Activated B cell treated with CpG ODN at 0.5 μM for 24 hours (primary cell): ENCODE results near the gene RELL1. TPM values are rescaled to one million over a fixed set of nuclear protein-coding genes. Genes with fewer than 3 reads are reported as not detected.

Source experiments
- ATAC-seq: fragments of 200-7000 bp; cut with Tn5 transposase; one replicate; pipeline ENCODE4 v1.10.0; 2021; ENCODE audit warnings: low read depth, mild to moderate bottlenecking, moderate library complexity
- CTCF ChIA-PET: fragments of 350-600 bp; sonication (Branson Sonifier 250); formaldehyde crosslinking; loops from one replicate; lab custom pipeline; 2021; ENCODE audit warnings: antibody characterized with exemption; lab: Charles Lee
- POLR2A ChIA-PET: fragments of 350-600 bp; sonication (Branson Sonifier 250); formaldehyde crosslinking; loops from one replicate; lab custom pipeline; 2021; ENCODE audit warnings: antibody characterized with exemption; lab: Charles Lee
- DNase-seq: peaks from one replicate; pipeline ENCODE4 v3.0.0; 2022
- H3K27ac Mint-ChIP-seq: one replicate; pipeline ENCODE4 v1.8.0; 2020; ENCODE audit warnings: mixed read lengths
- H3K27me3 Mint-ChIP-seq: one replicate; pipeline ENCODE4 v1.8.0; 2021; ENCODE audit warnings: mixed read lengths
- H3K36me3 Mint-ChIP-seq: one replicate; pipeline ENCODE4 v1.8.0; 2021; ENCODE audit warnings: low read depth, mixed read lengths
- H3K4me1 Mint-ChIP-seq: one replicate; pipeline ENCODE4 v1.8.0; 2021; ENCODE audit warnings: mixed read lengths
- H3K4me3 Mint-ChIP-seq: one replicate; pipeline ENCODE4 v1.8.0; 2020; ENCODE audit warnings: mild to moderate bottlenecking, mixed read lengths
- H3K9me3 Mint-ChIP-seq: one replicate; pipeline ENCODE4 v1.8.0; 2020; ENCODE audit warnings: mixed read lengths
- intact Hi-C: fragments of 100-400 bp; cut with micrococcal nuclease; formaldehyde crosslinking; loops from one replicate; pipeline ENCODE4 v1.15.1; 2024
- total RNA-seq: library from RNA; stranded (reverse); gene quantifications from 2 replicates; pipeline ENCODE4 v1.2.3, GENCODE V29; 2022
- TF ChIP-seq, protein P1 (sequence below): fragments of 200-600 bp; IDR thresholded peaks from one replicate; pipeline ENCODE4 v1.8.0; 2022; ENCODE audit warnings: antibody characterized with exemption, mild to moderate bottlenecking

The RELL1 gene
- total RNA-seq, 1 donor from 2014 or later = 0.71 TPM

GRCh38 chr4:37562592-37562991 is 123.6 kb downstream of the RELL1 start:
- intact Hi-C loops = no loop called here

GRCh38 chr4:37561803-37562207 is 124.4 kb downstream of the RELL1 start:
- CTCF ChIA-PET = no interaction called here
- Mint-ChIP-seq H3K4me1 (no peaks in the 10 kb centered on the region), H3K27me3 (peaks cover 5% of the 10 kb centered on the region), H3K36me3 (no peaks in the 10 kb centered on the region), H3K9me3 (peaks cover 2% of the 10 kb centered on the region), H3K27ac (no peak overlapping the region), H3K4me3 (no peak overlapping the region)
- TF ChIP-seq, protein P1, sequence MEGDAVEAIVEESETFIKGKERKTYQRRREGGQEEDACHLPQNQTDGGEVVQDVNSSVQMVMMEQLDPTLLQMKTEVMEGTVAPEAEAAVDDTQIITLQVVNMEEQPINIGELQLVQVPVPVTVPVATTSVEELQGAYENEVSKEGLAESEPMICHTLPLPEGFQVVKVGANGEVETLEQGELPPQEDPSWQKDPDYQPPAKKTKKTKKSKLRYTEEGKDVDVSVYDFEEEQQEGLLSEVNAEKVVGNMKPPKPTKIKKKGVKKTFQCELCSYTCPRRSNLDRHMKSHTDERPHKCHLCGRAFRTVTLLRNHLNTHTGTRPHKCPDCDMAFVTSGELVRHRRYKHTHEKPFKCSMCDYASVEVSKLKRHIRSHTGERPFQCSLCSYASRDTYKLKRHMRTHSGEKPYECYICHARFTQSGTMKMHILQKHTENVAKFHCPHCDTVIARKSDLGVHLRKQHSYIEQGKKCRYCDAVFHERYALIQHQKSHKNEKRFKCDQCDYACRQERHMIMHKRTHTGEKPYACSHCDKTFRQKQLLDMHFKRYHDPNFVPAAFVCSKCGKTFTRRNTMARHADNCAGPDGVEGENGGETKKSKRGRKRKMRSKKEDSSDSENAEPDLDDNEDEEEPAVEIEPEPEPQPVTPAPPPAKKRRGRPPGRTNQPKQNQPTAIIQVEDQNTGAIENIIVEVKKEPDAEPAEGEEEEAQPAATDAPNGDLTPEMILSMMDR = no peak
- POLR2A ChIA-PET = no interaction called here
- no peak for ATAC-seq
- intact Hi-C loops = no loop called here
- DNase-seq = no peak

More at GRCh38 chr4:37562592-37562991, 123.6 kb downstream of the RELL1 start:
- H3K27ac Mint-ChIP-seq = no peak overlapping the region
- no peaks in the 10 kb centered on the region for H3K4me1 Mint-ChIP-seq
- TF ChIP-seq, protein P1 = no peak
- peaks cover 2% of the 10 kb centered on the region for H3K9me3 Mint-ChIP-seq
- peaks cover 5% of the 10 kb centered on the region for H3K27me3 Mint-ChIP-seq
- ATAC-seq (no peak), DNase-seq (no peak)
- CTCF ChIA-PET = no interaction called here
- no peaks in the 10 kb centered on the region for H3K36me3 Mint-ChIP-seq
- no peak overlapping the region for H3K4me3 Mint-ChIP-seq
- POLR2A ChIA-PET = no interaction called here

DNA sequence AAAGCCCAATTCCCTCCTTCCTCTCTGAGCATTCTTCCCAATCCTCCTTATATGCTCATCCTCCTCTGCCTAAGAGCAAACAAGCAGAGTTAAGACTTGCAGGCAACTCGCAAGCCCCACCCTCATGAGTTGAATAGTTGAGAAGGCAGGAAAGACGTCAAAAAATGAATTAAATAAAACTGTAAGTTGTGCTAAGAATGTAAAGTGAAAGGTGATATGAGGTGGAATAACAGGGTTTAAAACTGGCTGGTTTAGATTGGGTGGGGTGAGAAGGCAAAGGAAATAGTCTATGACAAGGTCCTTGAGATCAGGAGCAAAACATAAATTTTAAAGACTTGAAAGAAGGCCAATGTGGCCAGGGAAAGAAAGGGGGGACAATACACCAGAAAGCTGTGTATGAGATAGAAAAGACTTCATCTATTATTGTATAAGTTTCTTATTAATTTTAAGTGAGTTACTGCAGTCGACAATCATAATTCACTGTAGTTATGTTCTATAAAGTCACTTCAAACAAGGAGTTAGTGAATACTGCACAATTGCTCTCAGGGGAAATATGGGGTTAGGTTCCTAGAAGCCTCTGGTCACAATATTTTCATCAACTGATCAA is 124.9 kb downstream of the RELL1 start:
- no peak overlapping the region for H3K27ac Mint-ChIP-seq
- DNase-seq (no peak), ATAC-seq (no peak)
- ChIA-PET POLR2A (no interaction called here), CTCF (no interaction called here)
- intact Hi-C loops = no loop called here
- TF ChIP-seq, protein P1 = no peak
- H3K4me1 Mint-ChIP-seq = no peaks in the 10 kb centered on the region
- no peaks in the 10 kb centered on the region for H3K36me3 Mint-ChIP-seq
- no peak overlapping the region for H3K4me3 Mint-ChIP-seq
- peaks cover 5% of the 10 kb centered on the region for H3K27me3 Mint-ChIP-seq
- peaks cover 2% of the 10 kb centered on the region for H3K9me3 Mint-ChIP-seq

Other genes with a start within 250 kb of the RELL1 start
- gene PGM2, start 140.3 kb upstream of the RELL1 start, total RNA-seq = 26.4 and 29.6 TPM in 2 replicates
- gene TBC1D1, start 204.7 kb upstream of the RELL1 start, total RNA-seq = 84.8 and 86.7 TPM in 2 replicates